GM12878 (cell line): ENCODE results near the gene UBE2G2. TPM values are rescaled to one million over a fixed set of nuclear protein-coding genes. Genes with fewer than 3 reads are reported as not detected.

Experiments used
- ATAC-seq: fragments of 200-7000 bp; cut with Tn5 transposase; 3 replicates; pipeline ENCODE4 v1.9.1; 2020; ENCODE audit warnings: mild to moderate bottlenecking, moderate library complexity
- BruUV-seq: library from RNA; stranded (reverse); fragments of 400-500 nt; replicated peaks from 2 replicates; lab custom pipeline; 2021; lab: Mats Ljungman, UMichigan
- CTCF ChIA-PET: fragments of 300-600 bp; sonication (Branson Sonifier 250); formaldehyde crosslinking; extraction: SDS; loops from one replicate; lab custom pipeline; 2021; ENCODE audit warnings: inconsistent platforms; lab: Yijun Ruan, JAX
- POLR2A ChIA-PET: fragments of 350-600 bp; formaldehyde crosslinking; extraction: SDS; loops from one replicate; lab custom pipeline; 2021; ENCODE audit warnings: inconsistent platforms; lab: Charles Lee
- RAD21 ChIA-PET: fragments of 300-600 bp; sonication (Branson Sonifier 250); formaldehyde crosslinking; loops from one replicate; lab custom pipeline; 2023; ENCODE audit warnings: antibody characterized with exemption; ENCODE audit not compliant: unreplicated experiment; lab: Charles Lee
- SMC1A ChIA-PET: fragments of 300-600 bp; sonication (Branson Sonifier 250); formaldehyde crosslinking; loops from one replicate; lab custom pipeline; 2023; ENCODE audit not compliant: unreplicated experiment, uncharacterized antibody; lab: Charles Lee
- DNase-seq: peaks from one replicate; pipeline ENCODE4 v3.0.0-alpha.2; 2011; ENCODE audit warnings: low read depth, low spot score
- FAIRE-seq: peaks from 3 replicates; lab custom pipeline; 2011; peaks lifted over from hg19 to GRCh38; lab: Jason Lieb, UNC
- H2AFZ ChIP-seq: 2 replicates; pipeline ENCODE4 v1.6.0; 2011; ENCODE audit warnings: low read depth, low read length, control low read depth; ENCODE audit not compliant: control insufficient read depth
- H3K27ac ChIP-seq: 2 replicates; pipeline ENCODE4 v1.5.1; 2011; ENCODE audit warnings: control low read depth; ENCODE audit not compliant: control insufficient read depth, insufficient read depth
- H3K27me3 ChIP-seq, 2 experiments: replicated peaks in 1 of 2; 2 replicates each; pipeline versions ENCODE4 v1.6.0 to v1.6.1; 2011; ENCODE audit warnings: low read length in 1 of 2; ENCODE audit not compliant: control insufficient read depth in 2 of 2, insufficient read depth in 2 of 2
- H3K36me3 ChIP-seq, 2 experiments: 2 replicates each; pipeline ENCODE4 v1.5.1; 2011; ENCODE audit warnings: low read length in 1 of 2; ENCODE audit not compliant: control insufficient read depth in 2 of 2, insufficient read depth in 2 of 2
- H3K4me1 ChIP-seq: 2 replicates; pipeline ENCODE4 v1.6.1; 2011; ENCODE audit warnings: mild to moderate bottlenecking, low read length, moderate library complexity, mixed read lengths; ENCODE audit not compliant: control insufficient read depth, insufficient read depth
- H3K4me2 ChIP-seq: 2 replicates; pipeline ENCODE4 v1.6.0; 2011; ENCODE audit warnings: control low read depth; ENCODE audit not compliant: control insufficient read depth, insufficient read depth
- H3K4me3 ChIP-seq: fragments of 200-600 bp; sonication (generic); 2 replicates; pipeline ENCODE4 v1.5.1; 2016
- H3K79me2 ChIP-seq: 2 replicates; pipeline ENCODE4 v1.6.0; 2011; ENCODE audit warnings: low read length; ENCODE audit not compliant: control insufficient read depth, insufficient read depth
- H3K9ac ChIP-seq: 2 replicates; pipeline ENCODE4 v1.8.0; 2011; ENCODE audit warnings: low read length, control low read depth, mixed read lengths; ENCODE audit not compliant: control insufficient read depth, insufficient read depth
- H3K9me3 ChIP-seq: replicated peaks from 3 replicates; pipeline ENCODE4 v1.5.1; 2011; ENCODE audit warnings: mild to moderate bottlenecking, low read length; ENCODE audit not compliant: control insufficient read depth, insufficient read depth
- H4K20me1 ChIP-seq: 2 replicates; pipeline ENCODE4 v1.6.0; 2011; ENCODE audit not compliant: control insufficient read depth, insufficient read depth
- ATF2 ChIP-seq: IDR thresholded peaks from 2 replicates; pipeline ENCODE4 v1.6.1; 2012; ENCODE audit warnings: low read length, inconsistent platforms
- BCL3 ChIP-seq: IDR thresholded peaks from 2 replicates; pipeline ENCODE4 v1.6.1; 2011; ENCODE audit warnings: borderline replicate concordance, low read depth, mild to moderate bottlenecking, moderate library complexity, low read length; ENCODE audit not compliant: insufficient read depth, poor library complexity, severe bottlenecking
- CBX5 ChIP-seq: sonication (generic); IDR thresholded peaks from 2 replicates; pipeline ENCODE4 v1.6.1; 2016; ENCODE audit warnings: low read depth, moderate library complexity, mild to moderate bottlenecking, inconsistent platforms
- CHD1 ChIP-seq: IDR thresholded peaks from 2 replicates; pipeline ENCODE4 v1.6.1; 2012; ENCODE audit warnings: low read depth, low read length, improper control_type of control experiment
- CHD4 ChIP-seq: fragments of 200-600 bp; sonication (generic); IDR thresholded peaks from 2 replicates; pipeline ENCODE4 v1.6.1; 2016; ENCODE audit warnings: mild to moderate bottlenecking
- FOXM1 ChIP-seq: IDR thresholded peaks from 2 replicates; pipeline ENCODE4 v1.6.1; 2012; ENCODE audit warnings: low read depth, mild to moderate bottlenecking, inconsistent platforms, low read length, moderate library complexity
- RAD21 ChIP-seq: IDR thresholded peaks from 2 replicates; pipeline ENCODE4 v1.6.1; 2011; ENCODE audit warnings: mild to moderate bottlenecking, low read depth, low read length, moderate library complexity; ENCODE audit not compliant: insufficient read depth
- RELA ChIP-seq: fragments of 450-650 bp; IDR thresholded peaks from 2 replicates; pipeline ENCODE4 v1.8.0; 2014; ENCODE audit warnings: borderline replicate concordance; ENCODE audit not compliant: partially characterized antibody
- SIX5 ChIP-seq: IDR thresholded peaks from 2 replicates; pipeline ENCODE4 v1.6.1; 2011; ENCODE audit warnings: mild to moderate bottlenecking, low read depth, low read length, moderate library complexity; ENCODE audit not compliant: severe bottlenecking
- SUZ12 ChIP-seq: fragments of 200-600 bp; sonication (generic); IDR thresholded peaks from one replicate; pipeline ENCODE4 v1.6.1; 2018; ENCODE audit warnings: antibody characterized with exemption, mild to moderate bottlenecking; ENCODE audit not compliant: unreplicated experiment
- YBX1 ChIP-seq: fragments of 450-650 bp; IDR thresholded peaks from 2 replicates; pipeline ENCODE4 v1.6.1; 2016; ENCODE audit warnings: antibody characterized with exemption
- ZNF24 ChIP-seq: fragments of 450-650 bp; IDR thresholded peaks from 2 replicates; pipeline ENCODE4 v1.6.1; 2017; ENCODE audit warnings: antibody characterized with exemption, mild to moderate bottlenecking
- WGBS: methylation state at CpG from one replicate; pipeline ENCODE4 v1.1.6; 2016; ENCODE audit warnings: low lambda C conversion rate; ENCODE audit not compliant: insufficient replicate concordance, insufficient coverage; ENCODE audit errors: missing lambda C conversion rate; 5-methylcytosine and 5-hydroxymethylcytosine counted together
- in situ Hi-C: fragments of 300-500 bp; cut with MboI; formaldehyde crosslinking; loops from 9 replicates; pipeline ENCODE4 v1.14.3; 2018; ENCODE audit warnings: mixed read lengths
- intact Hi-C: fragments of 100-400 bp; cut with micrococcal nuclease; formaldehyde crosslinking; loops from one replicate; pipeline ENCODE4 v1.14.2; 2022; ENCODE audit not compliant: unreplicated experiment
- polyA plus RNA-seq, 11 experiments: library from polyadenylated mRNA; depleted of rRNA in 4 of 11; unstranded in 6 of 11; stranded (reverse) in 5 of 11; fragments of >200 nt; fragmentation: Nextera tagmentation in 4 of 11; fragmentation: Illumina TruSeq in 1 of 11; extraction: Ambion mirVana in 4 of 11; extraction: Trizol in 1 of 11; gene quantifications; 1 replicate in 1 of 11; 2 replicates in 10 of 11; pipeline versions ENCODE4 v1.2.1 to v1.2.3, GENCODE V29; 2011 to 2016; ENCODE audit warnings: inconsistent platforms in 2 of 11, missing spikeins in 2 of 11, low read depth in 1 of 11
- total RNA-seq, 4 experiments: library from RNA; depleted of rRNA in 3 of 4; stranded (reverse); fragments of >200 nt in 3 of 4; fragmentation: Illumina TruSeq in 1 of 4; extraction: Trizol in 1 of 4; gene quantifications; 2 replicates each; pipeline versions ENCODE4 v1.2.1 to v1.2.3, GENCODE V29; 2013 to 2021
- TF ChIP-seq, protein P1 (sequence below): IDR thresholded peaks from 2 replicates; pipeline ENCODE4 v1.6.1; 2012; ENCODE audit warnings: low read depth, low read length, improper control_type of control experiment

Gene UBE2G2
- total and polyA plus RNA-seq, 10 of the 15 experiments (the other 5 are each of a cell fraction or from before 2014, with no cell fraction given), result 27.0 to 139 (median 75.9) TPM

DNA sequence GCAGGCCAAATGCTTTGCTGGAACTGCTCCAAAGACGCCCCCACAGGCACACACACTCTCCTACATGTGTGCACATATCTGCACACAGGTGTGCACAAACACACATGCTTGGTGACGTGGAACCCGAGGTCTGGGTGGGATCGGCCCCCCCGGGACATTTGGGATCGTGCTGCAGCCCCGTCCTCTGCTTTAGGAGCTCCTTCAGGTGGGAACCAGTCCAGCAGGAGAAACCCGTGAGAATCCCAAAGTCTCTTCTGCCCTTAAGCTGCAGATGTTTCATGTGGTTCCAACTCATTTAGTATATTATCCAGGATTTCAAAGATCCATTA lies 38.6 kb downstream of the UBE2G2 start:
- FAIRE-seq (no peak), DNase-seq (no peak), ATAC-seq (no peak)
- WGBS, result 27% methylated on average over 8 of the region's 8 CpGs
- no TSS peak for BruUV-seq
- intact Hi-C loops, result no loop called here
- H3K27ac ChIP-seq, result no peak overlapping the region
- TF ChIP-seq FOXM1, result no peak
- H3K9me3 ChIP-seq, result no peaks in the 10 kb centered on the region
- ChIA-PET CTCF (no interaction called here), SMC1A (no interaction called here), POLR2A (interaction anchor here (0.5 kb wide), 1 partner anchor 117 kb away, joined by 4 read pairs; the partner anchor contains the start of gene KRTAP10-11), RAD21 (no interaction called here)
- no peak overlapping the region for H3K4me2 ChIP-seq
- no peak overlapping the region for H2AFZ ChIP-seq
- in situ Hi-C loops, result no loop called here
- no peaks in the 10 kb centered on the region for H3K27me3 ChIP-seq
- H3K4me1 ChIP-seq, result no peaks in the 10 kb centered on the region; the same call in 1 of the 2 replicates
- H4K20me1 ChIP-seq, result no peaks in the 10 kb centered on the region
- H3K36me3 ChIP-seq, result no peaks in the 10 kb centered on the region; a peak in 1 of 4 replicates
- H3K79me2 ChIP-seq, result no peaks in the 10 kb centered on the region
- H3K9ac ChIP-seq, result no peak overlapping the region
- H3K4me3 ChIP-seq, result no peak overlapping the region

GRCh38 chr21:44762221-44763049 lies 39.2 kb downstream of the UBE2G2 start:
- RAD21 ChIA-PET, result no interaction called here
- BruUV-seq, result no TSS peak
- Histone ChIP-seq H3K9me3 (no peaks in the 10 kb centered on the region), H2AFZ (no peak overlapping the region), H3K4me3 (no peak overlapping the region), H3K4me2 (no peak overlapping the region), H3K79me2 (no peaks in the 10 kb centered on the region), H4K20me1 (no peaks in the 10 kb centered on the region), H3K27ac (no peak overlapping the region), H3K9ac (no peak overlapping the region), H3K27me3 (no peaks in the 10 kb centered on the region), H3K36me3 (no peaks in the 10 kb centered on the region; a peak in 1 of 4 replicates), H3K4me1 (no peaks in the 10 kb centered on the region; the same call in 1 of the 2 replicates)
- ATAC-seq (no peak), FAIRE-seq (no peak), DNase-seq (no peak)
- intact Hi-C loops (no loop called here), in situ Hi-C loops (no loop called here)
- SMC1A ChIA-PET, result no interaction called here
- CTCF ChIA-PET, result interaction anchor here (0.7 kb wide), 1 partner anchor 31 kb away, joined by 3 read pairs; no protein-coding TSS in a partner anchor
- POLR2A ChIA-PET, result interaction anchor here (0.5 kb wide), 1 partner anchor 116 kb away, joined by 4 read pairs; the partner anchor contains the start of gene KRTAP10-11
- WGBS, result 45% methylated on average over 24 of the region's 24 CpGs
- TF ChIP-seq RAD21 (no peak), SIX5 (no peak), RELA (no peak), ATF2 (no peak), SUZ12 (no peak), BCL3 (no peak), CHD1 (no peak), CHD4 (no peak), ZNF24 (no peak), YBX1 (no peak), CBX5 (no peak)
- TF ChIP-seq, protein P1, sequence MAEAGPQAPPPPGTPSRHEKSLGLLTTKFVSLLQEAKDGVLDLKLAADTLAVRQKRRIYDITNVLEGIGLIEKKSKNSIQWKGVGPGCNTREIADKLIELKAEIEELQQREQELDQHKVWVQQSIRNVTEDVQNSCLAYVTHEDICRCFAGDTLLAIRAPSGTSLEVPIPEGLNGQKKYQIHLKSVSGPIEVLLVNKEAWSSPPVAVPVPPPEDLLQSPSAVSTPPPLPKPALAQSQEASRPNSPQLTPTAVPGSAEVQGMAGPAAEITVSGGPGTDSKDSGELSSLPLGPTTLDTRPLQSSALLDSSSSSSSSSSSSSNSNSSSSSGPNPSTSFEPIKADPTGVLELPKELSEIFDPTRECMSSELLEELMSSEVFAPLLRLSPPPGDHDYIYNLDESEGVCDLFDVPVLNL, result no peak
